Retinal pigment epithelial cell (primary cell): Measurements from ENCODE around the gene NKAIN2.

ENCODE experiments used
- DNase-seq: peaks from one replicate; pipeline ENCODE4 v3.0.0-alpha.2; 2010; ENCODE audit warnings: low read depth
- H3K4me3 ChIP-seq: 2 replicates; pipeline ENCODE4 v1.5.1; 2011; ENCODE audit warnings: mild to moderate bottlenecking, low read length, control low read depth, moderate library complexity
- TF ChIP-seq, protein P1 (sequence below): conservative IDR thresholded peaks from 2 replicates; pipeline ENCODE4 v1.5.1; 2011; ENCODE audit warnings: low read depth, low read length, control low read depth, inconsistent platforms

The NKAIN2 gene

DNA sequence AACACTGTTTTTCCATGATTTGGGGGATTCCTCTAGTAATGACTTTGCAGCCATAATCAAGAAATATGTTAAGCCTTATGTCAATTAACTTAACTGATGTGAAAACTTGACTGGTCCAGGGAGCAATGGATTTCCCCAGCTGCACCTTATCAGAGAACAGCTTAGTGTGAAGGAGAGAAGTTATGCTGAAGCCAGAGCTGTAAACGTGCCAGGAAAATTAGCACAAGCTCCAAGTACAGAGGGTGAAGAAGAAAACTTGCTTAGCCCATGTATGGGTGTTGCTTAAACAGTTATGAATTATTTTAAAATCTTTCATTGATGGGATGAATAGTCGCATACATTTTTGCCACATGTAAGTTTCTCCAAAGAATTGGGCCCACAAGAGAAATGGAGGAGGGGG is 943.7 kb downstream of the NKAIN2 start:
- no peak overlapping the region for H3K4me3 ChIP-seq
- DNase-seq, result peak; percentile 73
- TF ChIP-seq, protein P1, sequence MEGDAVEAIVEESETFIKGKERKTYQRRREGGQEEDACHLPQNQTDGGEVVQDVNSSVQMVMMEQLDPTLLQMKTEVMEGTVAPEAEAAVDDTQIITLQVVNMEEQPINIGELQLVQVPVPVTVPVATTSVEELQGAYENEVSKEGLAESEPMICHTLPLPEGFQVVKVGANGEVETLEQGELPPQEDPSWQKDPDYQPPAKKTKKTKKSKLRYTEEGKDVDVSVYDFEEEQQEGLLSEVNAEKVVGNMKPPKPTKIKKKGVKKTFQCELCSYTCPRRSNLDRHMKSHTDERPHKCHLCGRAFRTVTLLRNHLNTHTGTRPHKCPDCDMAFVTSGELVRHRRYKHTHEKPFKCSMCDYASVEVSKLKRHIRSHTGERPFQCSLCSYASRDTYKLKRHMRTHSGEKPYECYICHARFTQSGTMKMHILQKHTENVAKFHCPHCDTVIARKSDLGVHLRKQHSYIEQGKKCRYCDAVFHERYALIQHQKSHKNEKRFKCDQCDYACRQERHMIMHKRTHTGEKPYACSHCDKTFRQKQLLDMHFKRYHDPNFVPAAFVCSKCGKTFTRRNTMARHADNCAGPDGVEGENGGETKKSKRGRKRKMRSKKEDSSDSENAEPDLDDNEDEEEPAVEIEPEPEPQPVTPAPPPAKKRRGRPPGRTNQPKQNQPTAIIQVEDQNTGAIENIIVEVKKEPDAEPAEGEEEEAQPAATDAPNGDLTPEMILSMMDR, result no peak

DNA sequence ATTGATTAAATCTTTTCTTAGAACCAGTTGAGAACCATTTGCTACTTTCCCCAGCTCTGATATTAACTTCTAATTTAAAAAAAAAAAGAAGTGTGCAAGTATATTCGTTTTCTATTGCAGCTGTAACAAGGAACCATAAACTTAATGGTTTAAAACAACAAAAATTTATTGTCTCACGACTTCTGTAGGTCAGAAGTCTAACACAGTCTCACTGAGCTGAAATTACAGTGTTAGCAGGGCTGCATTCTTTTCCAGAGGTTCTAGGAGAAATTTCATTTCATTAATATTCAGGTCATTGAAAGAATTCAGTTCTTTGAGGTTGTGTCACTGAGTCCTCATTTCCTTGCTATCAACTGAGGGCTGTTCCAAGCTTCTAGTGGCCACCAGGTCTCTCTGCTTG is 945.1 kb downstream of the NKAIN2 start:
- no peak for DNase-seq
- TF ChIP-seq, protein P1, result no peak
- H3K4me3 ChIP-seq, result no peak overlapping the region

GRCh38 chr6:124753001-124753400 is 949.3 kb downstream of the NKAIN2 start:
- TF ChIP-seq, protein P1, result no peak
- no peak overlapping the region for H3K4me3 ChIP-seq
- DNase-seq, result peak; percentile 25

DNA sequence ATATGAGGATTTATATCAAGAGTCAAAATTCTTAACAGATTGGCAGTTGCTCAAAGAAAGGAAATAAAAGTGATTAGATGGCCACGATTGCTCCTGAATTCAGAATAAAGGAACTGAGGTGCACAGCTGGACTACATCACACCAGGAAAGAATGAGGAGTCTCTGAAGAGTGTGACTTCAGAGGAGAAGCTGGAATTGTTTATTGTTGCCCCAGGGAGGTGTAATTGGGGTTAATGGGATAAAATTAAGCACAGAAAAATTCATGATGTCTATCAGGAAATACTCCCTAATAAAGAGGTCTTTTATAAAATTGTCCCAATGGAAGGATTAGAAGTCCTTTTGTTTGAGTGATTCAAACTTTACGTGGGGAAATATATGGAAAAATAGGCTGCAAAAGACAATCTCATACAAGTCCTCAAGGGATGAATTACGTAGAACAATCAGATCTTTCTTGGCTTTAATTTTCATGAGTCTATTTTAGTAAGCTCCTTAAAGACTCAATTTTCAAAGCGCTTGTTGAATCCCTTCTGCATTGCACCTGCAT is 950.0 kb downstream of the NKAIN2 start:
- TF ChIP-seq, protein P1, result no peak
- no peak overlapping the region for H3K4me3 ChIP-seq
- no peak for DNase-seq

- TF ChIP-seq, protein P1, result no peak
- no peak for DNase-seq
- no peak overlapping the region for H3K4me3 ChIP-seq
These were observed 951.7 kb downstream of the NKAIN2 start for GRCh38 chr6:124755321-124755720.

GRCh38 chr6:124757560-124757959 is 953.9 kb downstream of the NKAIN2 start:
- no peak for DNase-seq
- TF ChIP-seq, protein P1, result no peak
- no peak overlapping the region for H3K4me3 ChIP-seq

DNA sequence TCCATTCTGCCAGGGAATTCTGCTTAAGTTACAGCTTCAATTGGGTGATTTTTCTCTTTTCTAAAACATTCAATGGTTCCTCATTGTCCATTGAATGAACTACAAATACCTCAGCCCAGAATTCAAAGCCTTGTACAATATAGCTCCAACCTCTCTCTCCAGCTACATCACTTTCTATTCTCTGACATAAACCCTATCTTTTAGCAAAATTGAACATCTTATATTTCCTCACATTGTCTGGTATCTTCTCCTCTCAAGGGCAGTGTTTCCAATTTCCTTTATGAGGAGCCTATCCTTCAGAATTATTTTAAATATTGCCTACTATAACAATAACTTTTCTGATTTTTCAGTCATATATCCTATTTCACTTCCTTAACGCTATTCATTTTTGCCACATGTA is 955.0 kb downstream of the NKAIN2 start:
- H3K4me3 ChIP-seq, result no peak overlapping the region
- TF ChIP-seq, protein P1, result no peak
- no peak for DNase-seq
